ENCODE results near the gene C10orf90. TPM values are rescaled to one million over a fixed set of nuclear protein-coding genes. Genes with fewer than 3 reads are reported as not detected.

Gene C10orf90
- total and polyA plus RNA-seq, 2 donors (not counting 3 experiments of a cell fraction or from before 2014, with no cell fraction given): not detected

GRCh38 chr10:126599949-126600682 is 70.4 kb downstream of the C10orf90 start:
- FAIRE-seq (no peak), DNase-seq (ENCODE audit: low read depth, low spot score) (no peak)
- TF ChIP-seq FOS (IDR thresholded peaks at IDR 0.05; ENCODE audit: borderline replicate concordance, insufficient read depth, low read length) (no peak), EZH2 (IDR thresholded peaks at IDR 0.05; ENCODE audit: borderline replicate concordance, low read depth, low read length, severe bottlenecking) (no peak), GATA2 (IDR thresholded peaks at IDR 0.05; ENCODE audit: insufficient read depth, insufficient read length, low read depth, low read length) (no peak), CTCF (IDR thresholded peaks at IDR 0.05; ENCODE audit: extremely low read depth in 1 of 2, insufficient read depth in 1 of 2, low read depth in 1 of 2, low read length in 2 of 2) (no peak), JUN (IDR thresholded peaks at IDR 0.05; ENCODE audit: borderline replicate concordance, insufficient read depth, insufficient read length, low read depth) (no peak)
- H3K27me3 ChIP-seq (ENCODE audit: control insufficient read depth in 2 of 2, insufficient read depth in 2 of 2, low read length in 2 of 2): no peaks in the 10 kb centered on the region
- H3K36me3 ChIP-seq (ENCODE audit: control insufficient read depth in 2 of 2, extremely low read depth in 1 of 2, insufficient read depth in 2 of 2, low read length in 2 of 2): no peaks in the 10 kb centered on the region
- H3K9ac ChIP-seq (replicated peaks; ENCODE audit: extremely low read depth, insufficient read depth, low read length): no peak overlapping the region
- intact Hi-C loops (cut with micrococcal nuclease): loop anchor here (5.0 kb wide), 1 partner anchor 733 kb away; no protein-coding TSS in a partner anchor
- no peaks in the 10 kb centered on the region for H3K79me2 ChIP-seq (ENCODE audit: control insufficient read depth, insufficient read depth, low read length)
- H3K4me2 ChIP-seq (ENCODE audit: insufficient read depth, low read length): no peak overlapping the region
- POLR2A ChIA-PET: no interaction called here
- no peaks in the 10 kb centered on the region for H3K9me1 ChIP-seq (replicated peaks; ENCODE audit: control insufficient read depth, extremely low read depth, insufficient read depth, low read length)
- H4K20me1 ChIP-seq (replicated peaks; ENCODE audit: control insufficient read depth, extremely low read depth, insufficient read depth, low read length): no peaks in the 10 kb centered on the region
- H3K4me1 ChIP-seq (ENCODE audit: control insufficient read depth, extremely low read depth, insufficient read depth, low read length): no peaks in the 10 kb centered on the region
- dilution Hi-C loops (cut with MboI; ENCODE audit: extremely low pct_ligation_motif_present, low sequenced_read_pairs): no loop called here
- BruUV-seq (replicated peaks): no TSS peak
- CTCF ChIA-PET: no interaction called here
- no peak overlapping the region for H3K4me3 ChIP-seq (replicated peaks in 1 of 3; ENCODE audit: insufficient read depth in 1 of 3, low read depth in 1 of 3, low read length in 3 of 3)
- H3K9me3 ChIP-seq (replicated peaks; ENCODE audit: control insufficient read depth, insufficient read depth, low read length): no peaks in the 10 kb centered on the region
- H3K27ac ChIP-seq (ENCODE audit: insufficient read depth, low read depth, low read length): no peak overlapping the region
- no peak overlapping the region for H2AFZ ChIP-seq (ENCODE audit: low read depth, low read length)
